HG03139 (cell line): ENCODE results near the gene HOGA1.

Experiments used
- ATAC-seq: cut with Tn5 transposase; IDR thresholded peaks from one replicate; pipeline ENCODE4 v1.9.1; 2021; ENCODE audit not compliant: unreplicated experiment

Gene HOGA1

DNA sequence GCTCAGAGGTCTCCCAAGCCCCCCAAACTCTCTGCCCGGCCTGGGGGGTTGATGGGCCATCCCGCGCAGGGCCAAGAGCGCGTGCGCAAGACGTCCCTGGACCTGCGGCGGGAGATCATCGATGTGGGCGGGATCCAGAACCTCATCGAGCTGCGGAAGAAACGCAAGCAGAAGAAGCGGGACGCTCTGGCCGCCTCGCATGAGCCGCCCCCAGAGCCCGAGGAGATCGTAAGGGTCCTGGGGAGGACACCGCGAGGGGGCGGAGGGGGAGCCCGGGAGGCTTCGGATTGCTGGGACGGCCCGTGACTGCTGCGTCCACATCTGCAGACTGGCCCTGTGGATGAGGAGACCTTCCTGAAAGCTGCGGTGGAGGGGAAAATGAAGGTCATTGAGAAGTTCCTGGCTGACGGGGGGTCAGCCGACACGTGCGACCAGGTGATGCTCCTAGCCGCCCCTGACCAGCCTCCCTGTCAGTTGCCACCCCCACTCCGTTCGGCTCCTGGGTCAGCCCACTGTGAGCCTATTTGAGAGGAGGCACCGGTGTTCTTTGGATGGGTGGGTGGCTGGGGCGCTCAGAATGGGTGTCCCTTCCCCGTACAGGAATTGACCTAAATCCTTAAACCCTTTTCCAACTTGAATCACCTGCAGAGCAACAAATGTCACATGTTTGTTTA is 5.9 kb upstream of the HOGA1 start:
- no peak for ATAC-seq

GRCh38 chr10:97580421-97581367 is 3.5 kb upstream of the HOGA1 start:
- ATAC-seq: no peak

- ATAC-seq: no peak
Measured at GRCh38 chr10:97582169-97582568, 2.0 kb upstream of the HOGA1 start.

DNA sequence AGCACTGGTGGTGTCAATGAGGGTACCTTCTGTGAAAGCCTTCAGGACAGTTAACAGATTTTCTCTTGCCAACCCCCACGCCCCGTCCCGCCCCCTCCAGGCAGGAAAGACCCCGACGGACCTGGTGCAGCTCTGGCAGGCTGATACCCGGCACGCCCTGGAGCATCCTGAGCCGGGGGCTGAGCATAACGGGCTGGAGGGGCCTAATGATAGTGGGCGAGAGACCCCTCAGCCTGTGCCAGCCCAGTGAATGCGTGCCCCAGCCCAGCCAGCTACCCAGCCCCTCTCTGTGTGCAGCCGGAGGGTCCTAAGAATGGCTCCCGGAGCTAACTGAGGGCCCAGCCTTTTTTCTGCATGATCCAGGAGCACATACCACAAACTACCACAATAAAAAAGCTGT is 713 bp upstream of the HOGA1 start:
- ATAC-seq: no peak

- ATAC-seq: no peak
Measured at GRCh38 chr10:97584798-97585438, 729 bp downstream of the HOGA1 start.

DNA sequence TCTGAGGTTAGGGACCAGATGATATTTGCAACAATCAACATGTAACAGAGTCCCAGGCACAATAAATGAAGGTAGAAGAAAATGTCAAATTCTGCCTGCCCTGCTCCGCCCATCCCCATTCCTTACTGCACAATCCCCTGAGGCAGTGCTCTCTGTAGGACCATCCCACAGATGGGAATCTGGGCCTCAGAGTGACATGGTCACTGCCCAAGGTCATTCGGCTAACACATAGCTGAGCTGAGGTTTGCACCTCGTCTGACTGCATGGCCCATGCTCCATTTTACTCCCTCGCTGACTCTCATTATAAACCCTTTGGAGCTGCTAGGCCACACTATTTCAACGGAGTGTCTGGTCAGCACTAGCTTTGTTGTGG is 1.2 kb downstream of the HOGA1 start:
- ATAC-seq: no peak

DNA sequence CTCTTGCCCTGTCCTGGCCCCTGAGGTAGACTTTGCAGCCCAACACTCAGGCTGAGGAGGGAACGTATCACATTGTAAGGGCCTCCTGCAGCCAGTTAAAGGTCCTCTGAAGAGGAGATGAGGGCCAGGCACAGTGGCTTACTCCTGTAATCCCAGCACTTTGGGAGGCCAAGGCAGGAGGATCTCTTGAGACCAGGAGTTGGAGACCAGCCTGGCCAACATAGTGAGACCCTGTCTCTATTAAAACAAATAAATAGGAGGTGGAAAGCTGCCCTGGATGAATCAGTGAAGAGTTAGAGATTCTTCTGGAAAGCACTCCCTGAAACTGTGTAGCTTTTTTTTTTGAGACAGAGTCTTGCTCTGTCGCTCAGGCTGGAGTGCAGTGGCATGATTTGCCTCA is 3.0 kb downstream of the HOGA1 start:
- ATAC-seq: no peak

- no peak for ATAC-seq
Measured at GRCh38 chr10:97589479-97589878, 5.3 kb downstream of the HOGA1 start, which contains the start of gene C10orf62. C10orf62 (plus strand) TSS chr10:97589721; CDS start chr10:97589898, 177 bp downstream.

DNA sequence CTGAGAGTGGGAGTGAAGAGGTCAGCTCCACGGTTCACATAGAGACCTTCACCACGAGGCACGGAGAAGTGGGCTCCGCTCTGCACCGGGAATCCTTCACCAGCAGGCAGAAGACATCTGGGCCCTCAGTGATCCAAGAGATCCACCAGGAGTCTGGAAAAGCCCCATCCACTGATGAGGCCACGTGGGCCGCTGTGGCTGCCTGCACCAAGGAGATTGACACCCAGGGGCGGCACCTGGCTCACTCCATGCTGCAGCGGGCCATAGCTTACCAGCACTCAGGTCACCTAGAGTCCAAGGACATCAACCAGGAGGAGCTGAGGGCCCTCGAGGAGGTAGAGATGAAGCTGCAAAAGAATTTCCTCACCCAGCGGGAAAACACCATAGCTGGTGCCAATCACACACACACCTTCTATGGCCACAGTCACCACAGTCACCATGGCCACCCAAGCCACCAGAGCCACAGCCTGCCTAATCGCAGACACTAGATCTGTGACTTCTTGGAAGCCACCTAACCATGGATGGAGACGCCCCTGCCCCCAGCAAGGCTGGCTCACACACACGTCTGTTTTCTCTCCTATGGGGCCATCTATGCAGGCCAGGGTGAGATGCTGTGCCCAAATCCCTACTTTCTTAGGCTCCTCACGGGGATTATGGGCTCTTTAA is 6.0 kb downstream of the HOGA1 start:
- no peak for ATAC-seq

- no peak for ATAC-seq
Measured at GRCh38 chr10:97590748-97591495, 6.7 kb downstream of the HOGA1 start.

DNA sequence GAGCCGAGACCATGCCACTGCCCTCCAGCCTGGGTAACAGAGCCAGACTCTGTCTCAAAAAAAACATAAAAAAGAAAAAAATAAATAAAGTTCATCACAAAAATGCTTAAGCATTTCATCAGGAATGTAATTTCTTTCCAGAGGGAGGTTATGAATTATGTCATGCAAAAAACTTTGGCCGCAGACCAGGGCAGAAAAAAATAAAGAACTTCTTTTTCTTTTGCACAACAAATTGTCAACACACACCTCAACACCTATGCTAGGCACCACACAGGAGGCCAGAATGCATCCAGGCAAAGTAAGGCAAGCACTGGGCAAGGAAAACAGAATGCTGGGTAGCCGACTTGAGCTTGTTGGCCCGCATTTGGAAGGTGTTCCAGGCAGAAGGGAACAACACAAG is 9.2 kb downstream of the HOGA1 start:
- no peak for ATAC-seq

- no peak for ATAC-seq
Measured at GRCh38 chr10:97596101-97597082, 12.2 kb downstream of the HOGA1 start.

DNA sequence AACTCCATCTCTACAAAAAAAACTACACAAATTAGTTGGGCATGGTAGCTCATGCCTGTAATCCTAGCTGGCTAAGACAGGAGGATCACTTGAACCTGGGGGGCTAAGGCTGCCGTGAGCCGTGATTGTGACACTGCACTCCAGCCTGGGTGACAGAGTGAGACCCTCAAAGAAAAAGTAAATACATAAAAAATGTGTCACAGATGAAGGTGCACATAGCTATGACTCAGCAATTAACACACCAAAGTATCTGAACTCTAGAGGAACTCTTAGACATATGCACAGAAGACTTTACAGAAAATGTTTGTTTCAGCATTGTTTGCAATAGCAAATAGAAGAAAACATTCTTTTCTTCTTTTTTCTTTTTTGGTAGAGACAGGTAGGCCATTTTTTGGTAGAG is 13.6 kb downstream of the HOGA1 start:
- ATAC-seq: no peak

DNA sequence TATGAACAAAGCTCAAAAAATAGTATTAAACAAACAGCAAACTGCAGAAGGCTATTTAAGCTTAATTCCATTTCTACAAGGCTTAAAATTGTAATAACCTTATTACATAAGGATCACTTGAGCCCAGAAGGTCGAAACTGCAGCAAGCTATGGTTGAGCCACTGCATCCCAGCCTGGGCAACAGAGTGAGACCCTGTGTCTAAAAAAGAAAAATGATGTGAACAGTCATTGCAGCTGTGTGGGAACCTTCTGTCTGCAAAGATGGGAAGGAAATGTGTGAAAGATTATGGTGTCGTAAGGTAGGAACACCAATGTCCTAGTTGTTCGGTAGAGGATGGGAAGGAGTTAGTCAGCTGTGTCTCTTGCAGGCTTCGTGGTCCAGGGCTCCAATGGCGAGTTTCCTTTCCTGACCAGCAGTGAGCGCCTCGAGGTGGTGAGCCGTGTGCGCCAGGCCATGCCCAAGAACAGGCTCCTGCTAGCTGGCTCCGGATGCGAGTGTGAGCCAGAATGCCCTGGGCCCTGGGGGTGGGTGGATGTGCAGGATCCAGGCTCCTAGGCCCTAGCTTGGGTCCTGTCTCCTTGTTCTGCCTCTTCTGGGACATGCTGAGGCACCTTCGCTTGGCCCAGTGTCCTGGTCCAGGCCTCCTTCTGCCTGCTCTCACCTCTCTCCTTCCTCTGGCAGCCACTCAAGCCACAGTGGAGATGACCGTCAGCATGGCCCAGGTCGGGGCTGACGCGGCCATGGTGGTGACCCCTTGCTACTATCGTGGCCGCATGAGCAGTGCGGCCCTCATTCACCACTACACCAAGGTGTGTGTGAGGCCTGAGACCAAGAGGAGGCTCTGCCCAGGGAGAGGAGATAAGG is 14.4 kb downstream of the HOGA1 start:
- ATAC-seq: no peak

- ATAC-seq: no peak
Measured at GRCh38 chr10:97599272-97599619, 15.1 kb downstream of the HOGA1 start.

DNA sequence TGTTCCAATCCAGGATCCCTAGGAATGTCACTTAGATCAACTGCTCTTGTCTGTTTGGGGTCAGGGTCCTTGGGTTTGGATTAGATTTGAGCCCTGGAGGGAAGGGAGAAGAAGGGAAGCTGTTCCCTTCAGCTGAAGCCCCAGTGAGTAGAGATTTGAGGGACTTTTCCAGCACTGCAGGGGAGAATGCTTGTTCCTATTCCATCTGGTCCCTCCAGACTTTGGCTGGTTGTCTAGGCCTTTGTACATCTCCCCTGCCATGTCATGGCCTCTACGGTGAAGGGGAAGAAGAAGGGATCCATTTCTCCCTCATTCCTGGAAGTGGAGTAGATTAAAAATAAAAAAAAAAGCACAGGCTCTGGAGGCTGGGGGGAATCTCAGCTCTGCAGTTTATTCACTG is 16.4 kb downstream of the HOGA1 start:
- ATAC-seq: no peak

- ATAC-seq: no peak
Measured at GRCh38 chr10:97601268-97602215, 17.4 kb downstream of the HOGA1 start.
